Endothelial cell (in vitro differentiated cells): Measurements from ENCODE around the gene TPRG1. TPM values are rescaled to one million over a fixed set of nuclear protein-coding genes. Genes with fewer than 3 reads are reported as not detected.

Source experiments
- DNase-seq: peaks from one replicate; pipeline ENCODE4 v3.0.0; 2021; ENCODE audit warnings: low spot score
- H3K27ac Mint-ChIP-seq: one replicate; pipeline ENCODE4 v1.8.0; 2021; ENCODE audit warnings: mixed read lengths, inconsistent platforms; ENCODE audit not compliant: unreplicated experiment
- H3K27me3 Mint-ChIP-seq: one replicate; pipeline ENCODE4 v1.8.0; 2021; ENCODE audit warnings: mild to moderate bottlenecking, moderate library complexity, mixed read lengths, inconsistent platforms; ENCODE audit not compliant: unreplicated experiment
- H3K36me3 Mint-ChIP-seq: one replicate; pipeline ENCODE4 v1.8.0; 2021; ENCODE audit warnings: mild to moderate bottlenecking, low read depth, mixed read lengths, inconsistent platforms; ENCODE audit not compliant: unreplicated experiment
- H3K4me1 Mint-ChIP-seq: one replicate; pipeline ENCODE4 v1.8.0; 2021; ENCODE audit warnings: mild to moderate bottlenecking, mixed read lengths, inconsistent platforms; ENCODE audit not compliant: unreplicated experiment
- H3K4me3 Mint-ChIP-seq: one replicate; pipeline ENCODE4 v1.8.0; 2021; ENCODE audit warnings: mild to moderate bottlenecking, mixed read lengths, inconsistent platforms; ENCODE audit not compliant: unreplicated experiment
- H3K9me3 Mint-ChIP-seq: one replicate; pipeline ENCODE4 v1.8.0; 2021; ENCODE audit warnings: mixed read lengths, inconsistent platforms; ENCODE audit not compliant: unreplicated experiment
- CTCF ChIP-seq: fragments of 200-600 bp; sonication (generic); IDR thresholded peaks from one replicate; pipeline ENCODE4 v1.5.0; 2021; ENCODE audit warnings: antibody characterized with exemption; ENCODE audit not compliant: unreplicated experiment
- total RNA-seq: library from RNA; stranded (reverse); fragmentation: NEBNext Ultra II Directional; extraction: Animal tissue kit (Norgen Biotek cat#: 25700); gene quantifications from one replicate; pipeline ENCODE4 v1.2.1, GENCODE V29; 2021; ENCODE audit not compliant: unreplicated experiment

Gene TPRG1
- total RNA-seq, 1 donor from 2014 or later, result 2.1 TPM

DNA sequence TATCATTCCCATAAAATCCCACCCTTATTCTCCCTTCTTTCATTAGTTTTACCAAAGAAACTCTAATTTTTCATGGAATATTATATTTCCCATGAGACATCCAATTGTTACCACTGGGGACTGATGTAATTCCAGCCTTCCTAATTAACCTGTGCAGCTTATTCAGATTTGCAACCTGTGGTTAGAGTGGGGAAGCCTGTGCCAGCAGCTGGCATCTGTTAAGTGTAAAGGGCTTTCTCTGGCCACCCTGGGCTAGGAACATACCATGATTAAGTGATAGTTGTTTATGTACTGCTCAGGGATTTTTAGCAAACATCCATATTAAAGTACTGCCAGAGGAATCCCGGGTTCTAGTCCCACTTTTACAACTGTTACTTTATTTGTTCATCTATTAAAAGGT is 78.2 kb downstream of the TPRG1 start:
- Mint-ChIP-seq H3K4me1 (no peaks in the 10 kb centered on the region), H3K27ac (no peak overlapping the region), H3K27me3 (no peaks in the 10 kb centered on the region), H3K36me3 (no peaks in the 10 kb centered on the region), H3K9me3 (no peaks in the 10 kb centered on the region), H3K4me3 (no peak overlapping the region)
- no peak for TF ChIP-seq CTCF
- no peak for DNase-seq

DNA sequence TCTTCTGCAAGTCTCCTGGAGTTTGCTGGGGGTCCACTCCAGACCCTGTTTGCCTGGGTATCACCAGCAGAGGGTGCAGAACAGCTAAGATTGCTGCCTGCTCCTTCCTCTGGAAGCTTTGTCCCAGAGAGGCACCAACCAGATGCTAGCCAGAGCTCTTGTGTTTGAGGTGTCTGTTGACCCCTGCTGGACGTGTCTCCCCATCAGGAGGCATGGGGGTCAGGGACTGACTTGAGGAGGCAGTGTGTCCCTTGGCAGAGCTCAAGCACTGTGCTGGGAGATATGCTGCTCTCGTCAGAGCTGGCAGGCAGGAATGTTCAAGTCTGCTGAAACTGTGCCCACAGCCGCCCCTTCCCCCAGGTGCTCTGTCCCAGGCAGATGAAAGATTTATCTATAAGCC is 86.5 kb downstream of the TPRG1 start:
- no peak overlapping the region for H3K27ac Mint-ChIP-seq
- H3K9me3 Mint-ChIP-seq, result no peaks in the 10 kb centered on the region
- TF ChIP-seq CTCF, result no peak
- DNase-seq, result no peak
- H3K4me1 Mint-ChIP-seq, result no peaks in the 10 kb centered on the region
- H3K27me3 Mint-ChIP-seq, result no peaks in the 10 kb centered on the region
- no peak overlapping the region for H3K4me3 Mint-ChIP-seq
- no peaks in the 10 kb centered on the region for H3K36me3 Mint-ChIP-seq

DNA sequence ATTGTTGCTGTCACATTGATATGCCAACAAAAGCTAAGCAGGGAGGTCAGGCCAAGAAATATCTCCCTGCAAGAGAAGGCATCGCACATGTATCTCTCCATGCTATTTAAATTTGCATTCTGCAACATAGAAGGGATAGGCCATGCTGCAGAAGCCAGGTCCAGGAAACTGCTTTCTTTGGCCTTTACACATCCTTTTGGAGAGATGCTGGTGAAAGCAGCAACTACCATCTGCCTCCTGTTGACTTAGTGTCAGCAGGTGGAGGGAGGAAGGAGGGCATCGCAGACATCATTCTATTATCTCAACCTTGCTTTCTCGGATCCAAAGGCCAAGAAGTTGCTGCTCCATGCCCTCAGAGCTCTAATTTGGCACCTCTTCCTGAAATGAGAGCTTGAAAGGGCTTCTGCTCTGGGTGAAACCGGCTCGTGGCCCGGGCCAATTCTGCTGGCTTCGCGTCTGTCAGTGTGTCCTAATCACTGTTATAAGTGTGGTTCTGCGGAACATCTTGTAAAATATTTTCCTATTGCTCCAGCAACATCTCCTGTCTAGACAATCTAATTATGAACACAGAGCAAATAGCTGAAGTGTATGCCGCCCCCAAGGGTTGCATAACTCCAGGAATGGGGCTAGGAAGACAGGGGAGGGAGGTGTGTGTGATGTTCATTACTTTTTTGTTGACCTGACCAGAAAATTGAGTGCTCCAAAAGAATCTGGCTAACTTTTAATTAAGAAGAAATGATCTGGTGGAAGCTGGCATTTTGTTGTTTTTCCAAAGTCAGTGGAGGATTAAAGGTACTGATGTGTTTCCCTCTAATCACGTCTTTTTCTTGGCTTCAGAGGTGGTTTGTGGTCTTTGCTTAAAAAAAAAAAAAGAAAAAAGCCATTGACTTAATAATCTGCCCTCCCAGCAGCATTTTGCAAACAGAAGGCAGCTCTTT is 89.1 kb downstream of the TPRG1 start:
- Mint-ChIP-seq H3K4me3 (no peak overlapping the region), H3K27me3 (no peaks in the 10 kb centered on the region), H3K4me1 (no peaks in the 10 kb centered on the region), H3K27ac (no peak overlapping the region), H3K36me3 (no peaks in the 10 kb centered on the region), H3K9me3 (no peaks in the 10 kb centered on the region)
- no peak for TF ChIP-seq CTCF
- DNase-seq, result no peak

- no peaks in the 10 kb centered on the region for H3K27me3 Mint-ChIP-seq
- TF ChIP-seq CTCF, result no peak
- no peak for DNase-seq
- no peak overlapping the region for H3K27ac Mint-ChIP-seq
- H3K9me3 Mint-ChIP-seq, result no peaks in the 10 kb centered on the region
- no peak overlapping the region for H3K4me3 Mint-ChIP-seq
- H3K36me3 Mint-ChIP-seq, result no peaks in the 10 kb centered on the region
- H3K4me1 Mint-ChIP-seq, result no peaks in the 10 kb centered on the region
Measured at GRCh38 chr3:189262746-189263145, 91.0 kb downstream of the TPRG1 start.

DNA sequence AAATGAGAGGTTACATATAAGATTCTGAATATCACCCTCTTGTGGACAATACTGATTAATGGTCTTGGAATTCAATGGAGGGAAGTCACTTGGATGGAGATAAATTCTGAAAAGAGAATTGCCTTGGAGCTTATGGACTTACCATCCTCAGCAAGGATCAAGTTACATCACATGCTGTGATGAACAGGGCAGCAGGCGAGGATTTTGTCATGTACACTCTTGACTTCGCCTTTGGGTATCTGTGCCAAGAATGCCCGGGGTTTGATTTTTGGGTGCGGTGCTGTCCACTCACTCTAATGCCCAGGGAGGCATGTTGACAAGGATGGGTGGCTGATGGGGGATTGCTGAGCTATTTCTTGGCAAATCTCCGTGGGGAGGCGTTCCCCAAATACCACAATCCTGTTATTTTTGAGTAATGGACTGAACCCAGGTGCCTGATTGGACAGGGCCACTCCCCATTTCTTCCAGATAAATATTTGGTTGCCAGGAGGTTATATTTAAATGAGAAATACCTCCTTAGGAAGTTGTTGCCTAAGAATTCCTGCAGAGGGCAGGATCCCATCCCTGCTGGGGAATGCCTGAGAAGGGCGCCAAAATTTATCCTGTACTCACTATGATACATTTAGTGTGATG is 96.3 kb downstream of the TPRG1 start:
- no peaks in the 10 kb centered on the region for H3K36me3 Mint-ChIP-seq
- no peaks in the 10 kb centered on the region for H3K27me3 Mint-ChIP-seq
- no peaks in the 10 kb centered on the region for H3K4me1 Mint-ChIP-seq
- no peak overlapping the region for H3K27ac Mint-ChIP-seq
- no peak overlapping the region for H3K4me3 Mint-ChIP-seq
- no peaks in the 10 kb centered on the region for H3K9me3 Mint-ChIP-seq
- TF ChIP-seq CTCF, result no peak
- DNase-seq, result peak; percentile 19
